Right renal pelvis (tissue), 4 donors: ENCODE results near the gene BORCS5. TPM values are rescaled to one million over a fixed set of nuclear protein-coding genes. Genes with fewer than 3 reads are reported as not detected.
"Not testable (repeated sequence)": the region's sequence is repeated elsewhere in the genome, so short reads cannot be mapped to it uniquely, and the experiment has no call there.

Experiments used
- DNase-seq, 4 donors: peaks; one replicate each; pipeline ENCODE4 v3.0.0-alpha.2; 2013; ENCODE audit warnings: low read depth in 4 of 4, low spot score in 3 of 4, missing footprints in 1 of 4
- polyA plus RNA-seq, 4 donors: library from polyadenylated mRNA; unstranded; fragments of 120-200 nt; gene quantifications; one replicate each; pipeline ENCODE4 v1.2.1, GENCODE V29; 2013; ENCODE audit not compliant: insufficient read length in 4 of 4

Gene BORCS5
- polyA plus RNA-seq, 4 donors: 8.2 to 9.2 (median 8.2) TPM

- DNase-seq: no peak
Measured at GRCh38 chr12:12384571-12385340, 27.9 kb downstream of the BORCS5 start.

GRCh38 chr12:12387501-12387900 lies 30.6 kb downstream of the BORCS5 start:
- no peak for DNase-seq

DNA sequence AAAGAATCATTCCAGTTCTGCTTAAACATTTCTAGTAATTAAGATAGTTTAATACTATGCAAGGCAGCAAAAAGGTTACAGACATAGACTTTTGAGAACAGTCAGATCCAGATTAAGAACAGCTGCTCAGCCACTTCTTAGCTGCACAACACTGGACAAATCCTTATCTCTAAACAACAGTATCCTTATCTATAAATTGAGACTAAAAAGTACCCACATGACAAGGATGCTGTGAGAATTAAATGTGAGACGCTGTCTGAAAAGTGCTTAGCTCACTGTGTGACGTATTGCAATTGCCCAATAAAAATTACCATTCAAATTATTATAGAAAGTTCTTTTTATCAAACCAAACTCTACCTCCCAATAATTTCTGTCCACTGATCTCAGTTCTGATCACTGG lies 35.5 kb downstream of the BORCS5 start:
- DNase-seq: no peak

- no peak for DNase-seq
Measured at GRCh38 chr12:12393171-12393570, 36.3 kb downstream of the BORCS5 start.

GRCh38 chr12:12396694-12397093 lies 39.8 kb downstream of the BORCS5 start:
- no peak for DNase-seq

DNA sequence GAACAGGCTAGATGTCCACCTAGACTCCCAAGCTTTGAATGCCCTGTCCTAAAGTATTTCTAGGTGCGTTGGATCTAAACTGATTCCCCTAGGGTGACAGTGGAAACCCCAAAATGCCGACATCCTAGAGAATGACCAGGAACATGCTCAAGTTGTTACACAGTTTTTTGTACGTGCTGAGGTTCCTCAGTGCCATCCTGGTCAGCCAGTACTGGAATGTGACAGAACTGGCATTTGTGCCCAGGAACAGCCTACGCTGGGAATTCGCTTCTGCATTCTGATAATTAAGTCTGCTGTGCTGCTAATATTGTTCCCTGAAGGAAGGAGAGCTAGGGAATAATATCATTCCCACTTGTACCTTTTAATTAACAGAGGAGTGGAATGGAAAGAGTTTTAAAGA lies 40.3 kb downstream of the BORCS5 start:
- no peak for DNase-seq

GRCh38 chr12:12398026-12398859 lies 41.4 kb downstream of the BORCS5 start:
- DNase-seq: no peak

- no peak for DNase-seq
Measured at GRCh38 chr12:12399161-12399560, 42.3 kb downstream of the BORCS5 start.

DNA sequence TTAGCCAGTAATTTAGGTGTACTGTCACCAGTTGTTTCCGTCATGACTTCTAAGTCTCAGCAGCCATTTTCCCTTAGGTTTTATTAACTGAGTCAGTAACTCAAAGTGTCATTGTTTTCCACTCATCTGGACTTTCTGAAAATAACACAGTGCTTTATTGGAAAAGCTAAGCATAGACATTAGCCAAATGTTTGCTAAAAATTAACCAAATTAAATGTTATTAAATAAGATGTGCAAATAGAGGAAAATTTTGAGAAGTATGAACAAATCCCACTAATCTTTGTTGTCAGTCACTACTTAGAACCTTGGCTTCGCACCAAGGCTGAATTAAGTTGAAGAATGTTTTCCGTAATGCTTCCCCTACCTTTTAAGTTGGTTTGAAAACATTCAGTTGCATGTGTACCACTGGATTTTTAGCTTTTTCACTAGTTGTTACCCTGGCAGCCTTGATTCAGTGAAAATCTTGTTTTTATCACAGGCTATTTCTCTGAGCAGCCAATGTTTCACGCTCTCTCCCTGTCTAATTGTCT lies 43.0 kb downstream of the BORCS5 start:
- DNase-seq: no peak

- DNase-seq: no peak
Measured at GRCh38 chr12:12400793-12401192, 43.9 kb downstream of the BORCS5 start.

GRCh38 chr12:12403264-12404248 lies 46.7 kb downstream of the BORCS5 start:
- DNase-seq: no peak

GRCh38 chr12:12404297-12404696 lies 47.4 kb downstream of the BORCS5 start:
- DNase-seq: no peak

GRCh38 chr12:12405882-12406281 lies 49.0 kb downstream of the BORCS5 start:
- DNase-seq: no peak

GRCh38 chr12:12406762-12407161 lies 49.9 kb downstream of the BORCS5 start:
- DNase-seq: no peak

GRCh38 chr12:12408265-12408690 lies 51.4 kb downstream of the BORCS5 start:
- no peak for DNase-seq

- not testable (repeated sequence) for DNase-seq
Measured at GRCh38 chr12:12409337-12409736, 52.5 kb downstream of the BORCS5 start.

DNA sequence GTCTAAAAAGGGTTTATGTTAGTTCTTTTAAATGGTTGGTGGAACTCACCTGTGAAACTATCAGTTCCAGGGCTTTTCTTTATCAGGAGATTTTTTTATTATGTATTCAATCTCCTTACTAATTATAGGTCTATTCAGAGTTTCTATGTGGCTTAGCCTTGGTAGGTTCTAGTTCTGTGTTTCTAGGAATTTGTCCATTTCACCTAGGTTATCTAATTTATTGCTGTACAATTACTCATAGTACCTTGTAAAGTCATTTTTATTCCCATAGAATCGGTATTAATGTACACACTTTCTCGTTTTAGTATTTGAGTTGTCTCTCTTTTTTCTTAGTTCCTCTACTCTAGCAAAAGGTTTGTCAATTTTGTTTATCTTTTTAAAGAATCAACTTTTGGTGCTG lies 59.0 kb downstream of the BORCS5 start:
- no peak for DNase-seq

GRCh38 chr12:12419165-12419564 lies 62.3 kb downstream of the BORCS5 start:
- not testable (repeated sequence) for DNase-seq

DNA sequence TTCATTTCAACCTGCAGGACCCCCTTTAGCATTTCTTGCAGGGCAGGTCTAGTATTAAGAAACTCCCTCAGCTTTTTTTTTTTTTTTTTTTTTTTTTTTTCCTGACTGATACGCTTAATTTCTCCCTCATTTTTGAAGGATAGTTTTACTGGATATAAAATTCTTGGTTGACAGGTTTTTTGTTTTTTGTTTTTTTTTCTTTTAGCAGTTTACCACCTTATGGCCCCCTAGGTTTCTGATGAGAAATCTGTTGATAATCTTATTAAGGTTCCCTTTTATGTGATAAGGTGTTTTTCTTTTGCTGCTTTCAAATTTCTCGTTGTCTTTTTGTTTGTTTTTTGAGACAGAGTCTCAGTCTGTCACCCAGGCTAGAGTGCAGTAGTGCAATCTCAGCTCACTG lies 66.5 kb downstream of the BORCS5 start:
- DNase-seq: no peak

GRCh38 chr12:12425001-12425400 lies 68.1 kb downstream of the BORCS5 start:
- no peak for DNase-seq
